Peyer's patch (tissue), 4 donors: ENCODE results near the gene ZNF283.
"Not testable (repeated sequence)": the region's sequence is repeated elsewhere in the genome, so short reads cannot be mapped to it uniquely, and the experiment has no call there.

ENCODE experiments used
- CTCF ChIP-seq, 6 experiments: fragments of 450-650 bp in 4 of 6; fragments of 200-600 bp in 2 of 6; sonication (generic) in 1 of 6; IDR thresholded peaks; one replicate each; pipeline ENCODE4 v1.5.1; 2017 to 2019; ENCODE audit warnings: antibody characterized with exemption in 6 of 6, mild to moderate bottlenecking in 3 of 6, moderate library complexity in 1 of 6
- POLR2A ChIP-seq, 2 donors: fragments of 450-650 bp; IDR thresholded peaks; one replicate each; pipeline ENCODE4 v1.5.1; 2017; ENCODE audit warnings: antibody characterized with exemption in 2 of 2, mild to moderate bottlenecking in 2 of 2, moderate library complexity in 2 of 2

- TF ChIP-seq CTCF, POLR2A (IDR thresholded peaks at IDR 0.05): not testable (repeated sequence)
Measured at GRCh38 chr19:43866923-43867322, 39.8 kb downstream of the ZNF283 start.
